Amniotic stem cell (primary cell): ENCODE data around the gene TIGD1.

Experiments
- DNase-seq: peaks from one replicate; lab custom pipeline; 2025; lab: John Stamatoyannopoulos, UW

Gene TIGD1

GRCh38 chr2:232501794-232502390 is 48.5 kb downstream of the TIGD1 start:
- no peak for DNase-seq

- DNase-seq: no peak
These were observed 49.0 kb downstream of the TIGD1 start for GRCh38 chr2:232501331-232501771.

- DNase-seq: no peak
These were observed 51.9 kb downstream of the TIGD1 start for GRCh38 chr2:232498452-232498851.
